ENCODE measurements around the gene NUPR1. TPM values are rescaled to one million over a fixed set of nuclear protein-coding genes. Genes with fewer than 3 reads are reported as not detected.
A peak's percentile ranks its signal among the peaks of the same experiment; 100 is the strongest.
"Not testable (repeated sequence)": the region's sequence is repeated elsewhere in the genome, so short reads cannot be mapped to it uniquely, and the experiment has no call there.

Gene NUPR1
- total RNA-seq, 1 donor from 2014 or later = 1.4 TPM

GRCh38 chr16:28499854-28500253 lies 38.9 kb downstream of the NUPR1 start:
- no peak for DNase-seq (ENCODE audit: low read depth in 2 of 2)

DNA sequence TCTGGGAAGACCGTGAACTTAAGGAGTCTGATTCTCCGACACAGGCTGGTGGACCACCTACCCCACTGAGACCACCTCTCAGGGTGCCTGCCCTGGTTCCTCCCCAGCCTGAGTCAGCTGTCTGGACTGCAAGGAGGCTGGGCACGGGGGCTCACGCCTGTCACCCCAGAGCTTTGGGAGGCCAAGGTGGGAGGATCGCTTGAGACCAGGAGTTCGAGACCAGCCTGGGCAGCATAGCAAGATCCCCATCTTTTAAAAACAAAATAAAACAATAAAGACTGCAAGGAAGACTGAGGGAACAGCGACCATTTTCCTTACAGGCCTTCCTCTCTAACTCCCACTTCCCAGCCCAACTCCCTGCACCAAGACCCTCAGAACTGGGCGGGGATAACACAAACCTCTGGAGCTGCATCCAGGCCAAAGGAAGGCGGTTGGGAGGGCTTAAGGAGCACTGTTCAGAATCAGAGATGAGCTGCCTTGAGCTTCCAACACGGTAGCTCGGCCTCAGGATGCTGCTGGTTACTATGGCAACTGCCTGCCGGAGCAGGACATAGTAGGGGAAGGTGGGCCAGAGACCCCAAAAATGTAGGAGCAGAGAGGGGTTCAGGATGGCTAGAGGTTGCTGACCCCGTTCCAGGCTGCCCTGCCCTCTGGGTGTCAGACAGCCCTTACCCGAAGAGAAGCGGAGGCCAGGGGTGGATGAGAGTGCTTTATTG lies 40.0 kb downstream of the NUPR1 start:
- DNase-seq (ENCODE audit: low read depth in 2 of 2) = no peak

- no peak for DNase-seq (ENCODE audit: low read depth in 2 of 2)
These were observed 40.7 kb downstream of the NUPR1 start for GRCh38 chr16:28497861-28498599.

DNA sequence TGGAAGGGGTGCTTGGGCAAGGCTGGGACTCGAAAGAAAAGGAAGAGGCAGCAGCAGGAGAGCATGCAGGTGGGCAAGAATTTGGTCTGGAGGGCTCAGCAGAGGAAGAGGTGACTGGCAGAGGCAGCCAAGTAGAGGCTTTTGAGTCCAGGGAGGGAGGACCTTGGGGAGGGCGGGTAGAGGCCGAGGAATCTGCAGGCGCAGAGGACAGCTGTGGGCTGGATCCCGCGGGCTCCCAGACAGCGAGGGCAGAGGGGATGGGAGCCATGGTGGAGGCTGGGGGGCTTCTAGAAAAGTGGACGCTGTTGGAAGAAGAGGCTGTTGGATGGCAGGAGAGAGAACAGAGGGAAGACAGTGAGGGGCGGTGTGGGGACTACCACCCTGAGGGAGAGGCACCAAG lies 41.4 kb downstream of the NUPR1 start:
- no peak for DNase-seq (ENCODE audit: low read depth in 2 of 2)

DNA sequence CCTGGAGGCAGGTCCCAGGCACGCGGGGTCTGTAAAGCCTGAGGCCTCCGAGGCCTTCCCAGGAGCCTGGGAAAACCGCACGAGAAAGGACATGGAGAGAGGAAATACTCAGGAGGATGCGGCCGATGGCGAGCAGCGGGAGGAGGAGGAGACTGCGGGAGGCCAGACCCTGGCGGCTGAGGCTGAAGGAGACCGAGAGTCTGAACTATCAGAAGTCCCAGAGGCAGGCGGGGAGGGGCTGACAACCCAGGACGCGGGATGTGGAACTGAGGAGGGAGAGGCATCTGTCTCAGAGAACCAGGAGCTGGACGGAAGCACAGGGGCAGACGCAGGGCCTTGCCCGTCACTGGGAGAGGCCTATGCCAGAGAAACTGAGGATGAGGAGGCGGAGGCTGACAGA lies 41.9 kb downstream of the NUPR1 start:
- DNase-seq (ENCODE audit: low read depth in 2 of 2) = no peak

GRCh38 chr16:28495795-28496749 lies 42.7 kb downstream of the NUPR1 start:
- DNase-seq (ENCODE audit: low read depth in 2 of 2) = no peak

DNA sequence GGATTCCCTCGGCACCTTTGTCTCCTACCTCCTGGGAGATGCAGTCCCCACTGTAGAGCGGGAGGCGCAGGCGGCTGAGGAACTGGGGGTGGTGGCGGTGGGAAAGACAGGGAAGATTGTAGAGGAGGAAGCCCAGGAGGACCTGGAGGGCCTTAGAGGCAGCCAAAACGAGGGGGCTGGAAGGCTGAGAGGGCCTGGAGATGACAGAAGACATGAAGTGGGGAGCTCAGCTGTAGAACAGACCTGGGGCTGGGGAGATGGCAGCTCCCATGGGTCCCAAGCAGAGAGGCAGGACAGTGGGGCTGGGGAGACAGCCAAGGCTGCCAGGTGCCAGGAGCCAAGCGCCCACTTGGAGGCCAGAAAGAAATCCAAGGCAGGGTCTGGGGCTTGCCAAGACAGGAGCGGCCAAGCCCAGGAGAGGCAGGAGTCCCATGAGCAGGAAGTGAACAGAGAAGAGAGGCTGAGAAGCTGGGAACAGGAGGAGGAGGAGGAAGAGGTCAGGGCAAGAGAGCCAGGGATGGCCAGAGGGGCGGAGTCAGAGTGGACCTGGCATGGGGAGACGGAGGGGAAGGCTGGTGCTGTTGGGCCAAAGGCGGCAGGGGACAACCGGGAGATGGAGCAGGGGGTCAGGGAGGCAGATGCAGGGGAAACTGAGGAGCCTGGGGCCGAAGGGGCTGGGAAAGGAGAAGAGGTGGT lies 43.5 kb downstream of the NUPR1 start:
- no peak for DNase-seq (ENCODE audit: low read depth in 2 of 2)

DNA sequence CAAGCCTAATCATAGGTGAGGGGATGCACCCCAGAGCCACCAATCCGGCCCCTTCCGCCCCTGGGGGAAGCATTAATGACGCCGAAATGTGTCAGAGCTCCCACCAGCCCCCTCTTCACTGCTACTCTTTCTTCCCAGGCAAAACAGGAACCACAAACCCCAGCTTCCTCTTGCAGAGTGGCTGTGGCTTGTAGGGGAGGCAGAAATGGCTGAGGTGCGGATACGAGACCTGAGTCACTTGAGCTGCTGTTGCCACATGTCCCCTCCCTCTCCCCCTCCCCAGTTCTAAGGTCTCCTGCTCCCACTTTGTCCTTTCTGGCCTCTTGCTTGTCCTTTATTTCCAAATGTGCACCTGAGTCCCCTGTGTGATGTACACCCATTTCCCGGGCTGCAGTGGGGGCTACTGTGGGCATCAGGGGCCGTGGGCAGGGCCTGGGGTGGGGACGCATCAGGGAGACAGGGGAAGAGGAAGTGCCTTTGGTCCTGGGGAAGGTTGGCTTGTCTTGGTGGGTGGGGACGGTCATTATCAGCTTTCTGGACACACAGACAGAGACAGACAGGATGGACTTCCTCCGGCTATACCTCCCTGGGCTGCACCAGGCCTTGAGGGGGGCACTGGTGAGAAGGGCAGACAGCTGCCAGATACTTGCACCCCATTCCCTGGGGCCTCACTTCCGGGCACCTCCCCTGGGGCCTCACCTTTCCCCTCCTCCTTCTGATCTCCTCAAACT lies 44.5 kb downstream of the NUPR1 start, which contains the start of gene APOBR:
TSS of gene APOBR (plus strand) at position 523 of the 731 bp plus-strand sequence. CDS start at position 562, 39 bp downstream.
- DNase-seq (ENCODE audit: low read depth in 2 of 2) = no peak

GRCh38 chr16:28492511-28492910 lies 46.3 kb downstream of the NUPR1 start:
- no peak for DNase-seq (ENCODE audit: low read depth in 2 of 2)

DNA sequence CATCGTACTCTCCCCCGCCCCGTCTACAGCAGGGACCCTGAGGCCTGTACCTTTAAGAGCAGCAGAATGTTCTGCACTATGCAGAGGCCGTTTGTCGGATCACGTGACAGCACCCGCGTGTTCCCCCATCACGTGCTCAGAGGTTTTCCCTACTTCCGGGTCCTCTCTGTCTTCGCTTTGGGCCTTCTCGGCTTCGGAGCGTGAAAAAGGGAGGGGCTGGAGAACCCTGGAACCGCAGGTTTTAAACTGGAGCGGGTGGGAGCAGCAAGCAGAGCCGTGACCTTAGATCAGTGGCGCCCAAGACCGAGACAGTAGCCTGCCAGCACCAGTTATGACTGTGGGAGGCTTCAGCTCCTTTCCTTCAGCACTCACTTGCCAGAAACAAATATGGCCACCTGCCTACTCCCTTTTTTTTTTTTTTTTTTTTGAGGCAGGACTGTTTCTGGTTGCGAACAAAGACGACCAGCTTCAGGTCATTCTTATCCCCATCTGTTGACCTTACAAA lies 46.8 kb downstream of the NUPR1 start, which contains the start of gene CLN3:
TSS of gene CLN3 (minus strand) at position 105 of the 505 bp plus-strand sequence. CDS start 315 bp downstream, outside the sequence.
- peak; percentile 92 to 94 for DNase-seq (ENCODE audit: low read depth in 2 of 2)

DNA sequence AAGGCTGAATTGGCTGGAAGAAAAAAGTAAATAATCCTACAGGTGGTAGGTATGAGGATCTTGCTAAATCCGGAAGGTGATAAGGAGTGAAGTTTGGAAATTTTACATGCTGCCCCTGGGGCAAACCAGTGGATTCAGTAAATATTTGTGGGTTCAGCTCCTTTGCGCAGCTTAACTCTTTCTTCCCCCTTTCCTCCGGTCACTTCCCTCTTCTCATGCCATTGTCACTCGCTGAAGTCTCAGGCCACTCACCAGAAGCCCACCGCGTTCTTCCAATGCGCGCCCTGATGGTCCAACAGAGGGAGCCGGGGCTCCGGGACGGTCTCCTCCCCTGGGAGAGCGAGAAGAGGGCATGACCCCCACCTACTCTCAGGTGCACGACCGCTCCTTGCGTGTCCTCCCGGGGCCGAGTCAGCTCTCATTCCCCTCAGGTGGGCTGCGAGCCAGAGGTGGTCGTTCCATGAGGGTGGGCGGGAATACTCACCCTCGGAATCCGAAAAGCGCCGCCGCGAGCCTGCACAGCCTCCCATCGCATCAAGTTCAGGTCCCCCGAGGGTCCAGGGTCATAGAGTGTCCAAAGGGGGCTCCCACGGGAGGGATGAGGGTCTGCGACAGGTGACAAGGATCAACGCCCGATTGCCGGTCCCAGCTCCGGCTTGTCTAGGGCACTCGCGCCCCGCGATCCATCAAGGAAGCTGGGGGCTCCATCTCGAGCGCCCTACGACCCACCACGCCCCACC lies 47.4 kb downstream of the NUPR1 start:
- peak in 1 of 2 donors; percentile 34 for DNase-seq (ENCODE audit: low read depth in 2 of 2)

DNA sequence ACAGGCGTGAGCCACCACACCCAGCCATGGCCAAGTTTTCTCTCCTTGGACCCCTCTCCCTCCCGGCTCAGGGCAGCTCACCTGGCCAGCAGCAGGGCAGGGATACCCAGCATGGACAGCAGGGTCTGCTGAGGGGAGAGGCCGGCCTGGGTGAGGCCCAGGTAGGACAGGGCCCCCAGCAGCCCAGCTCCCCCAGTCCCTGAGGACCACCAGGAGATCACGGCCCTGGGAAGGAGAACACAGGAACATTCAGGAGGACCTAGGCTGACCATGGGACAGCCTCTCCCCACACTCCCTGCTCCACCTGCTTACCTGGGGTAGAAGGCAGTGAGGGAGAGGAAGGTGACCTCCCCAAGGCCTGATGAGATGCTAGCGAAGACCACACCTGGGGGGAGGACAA lies 52.5 kb downstream of the NUPR1 start:
- DNase-seq (ENCODE audit: low read depth in 2 of 2) = no peak

DNA sequence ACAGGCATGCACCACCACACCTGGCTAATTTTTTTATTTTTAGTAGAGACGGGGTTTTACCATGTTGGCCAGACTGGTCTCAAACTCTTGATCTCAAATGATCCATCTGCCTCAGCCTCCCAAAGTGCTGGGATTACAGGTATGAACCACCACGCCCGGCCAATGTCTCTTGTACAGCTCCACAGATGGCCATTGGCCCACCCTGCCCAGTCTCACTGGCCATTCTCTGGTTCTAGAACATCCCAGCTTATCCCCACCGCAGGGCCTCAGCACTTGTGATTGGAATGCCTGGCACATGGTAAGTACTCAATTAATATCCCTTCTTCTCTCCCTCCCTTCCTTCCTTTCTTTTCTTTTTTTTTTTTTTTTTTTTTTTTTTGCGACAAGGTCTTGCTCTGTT lies 55.4 kb downstream of the NUPR1 start:
- DNase-seq (ENCODE audit: low read depth in 2 of 2) = not testable (repeated sequence)

Other genes starting within 250 kb of the NUPR1 start
- gene SBK1, start 246.4 kb downstream of the NUPR1 start, total RNA-seq = under 0.01 and 0.13 TPM in 2 replicates
- gene NPIPB6, start 175.5 kb downstream of the NUPR1 start, total RNA-seq = not detected in 2 replicates
- gene EIF3CL, start 135.1 kb downstream of the NUPR1 start, total RNA-seq = 157 and 212 TPM in 2 replicates
- gene NPIPB7, start 66.6 kb downstream of the NUPR1 start, total RNA-seq = not detected in 2 replicates
- 13.1 and 18.8 TPM in 2 replicates for gene CLN3, start 46.9 kb downstream of the NUPR1 start, total RNA-seq
- under 0.01 TPM in 1 of 2 replicates, not detected in the other for gene APOBR, start 44.3 kb downstream of the NUPR1 start, total RNA-seq
- not detected in 2 replicates for gene IL27, start 32.1 kb downstream of the NUPR1 start, total RNA-seq
- gene SGF29, start 14.9 kb upstream of the NUPR1 start, total RNA-seq = 5.3 and 6.8 TPM in 2 replicates
- gene SULT1A2, start 58.1 kb upstream of the NUPR1 start, total RNA-seq = not detected in 2 replicates
- 2.4 and 4.0 TPM in 2 replicates for gene SULT1A1, start 71.1 kb upstream of the NUPR1 start, total RNA-seq
- 0.13 and 0.26 TPM in 2 replicates for gene NPIPB8, start 99.1 kb upstream of the NUPR1 start, total RNA-seq
- gene EIF3C, start 172.5 kb upstream of the NUPR1 start, total RNA-seq = 255 and 283 TPM in 2 replicates
- 0.77 and 1.3 TPM in 2 replicates for gene NPIPB9, start 212.8 kb upstream of the NUPR1 start, total RNA-seq

Measured in dermis microvascular lymphatic vessel endothelial cell (primary cell).